Type B pancreatic cell (in vitro differentiated cells): ENCODE results near the gene FPR2. TPM values are rescaled to one million over a fixed set of nuclear protein-coding genes. Genes with fewer than 3 reads are reported as not detected.

Experiments
- DNase-seq: peaks from one replicate; pipeline ENCODE4 v3.0.0; 2021; ENCODE audit warnings: mixed read lengths; ENCODE audit not compliant: unreplicated experiment; ENCODE audit errors: extremely low spot score
- H3K27ac Mint-ChIP-seq: 2 replicates; pipeline ENCODE4 v1.8.0; 2021; ENCODE audit warnings: mild to moderate bottlenecking, mixed read lengths
- H3K27me3 Mint-ChIP-seq: 2 replicates; pipeline ENCODE4 v1.8.0; 2021; ENCODE audit warnings: mixed read lengths
- H3K36me3 Mint-ChIP-seq: 2 replicates; pipeline ENCODE4 v1.8.0; 2021; ENCODE audit warnings: mixed read lengths
- H3K4me1 Mint-ChIP-seq: one replicate; pipeline ENCODE4 v1.8.0; 2021; ENCODE audit warnings: mixed read lengths; ENCODE audit not compliant: unreplicated experiment
- H3K4me3 Mint-ChIP-seq: 2 replicates; pipeline ENCODE4 v1.8.0; 2021; ENCODE audit warnings: mild to moderate bottlenecking, mixed read lengths
- H3K9me3 Mint-ChIP-seq: 2 replicates; pipeline ENCODE4 v1.8.0; 2021; ENCODE audit warnings: mixed read lengths
- CTCF ChIP-seq: fragments of 200-600 bp; sonication (generic); conservative IDR thresholded peaks from 2 replicates; pipeline ENCODE4 v1.5.0; 2021; ENCODE audit warnings: antibody characterized with exemption, mild to moderate bottlenecking
- total RNA-seq: library from RNA; stranded (reverse); gene quantifications from 2 replicates; pipeline ENCODE4 v1.2.1, GENCODE V29; 2021; ENCODE audit warnings: low replicate concordance

The FPR2 gene
- total RNA-seq, 1 donor from 2014 or later: not detected

GRCh38 chr19:51754109-51754508 lies 6.9 kb upstream of the FPR2 start:
- H3K4me1 Mint-ChIP-seq: no peaks in the 10 kb centered on the region
- TF ChIP-seq CTCF: no peak
- H3K27me3 Mint-ChIP-seq: no peaks in the 10 kb centered on the region
- H3K27ac Mint-ChIP-seq: no peak overlapping the region
- no peak for DNase-seq
- no peaks in the 10 kb centered on the region for H3K9me3 Mint-ChIP-seq
- no peak overlapping the region for H3K4me3 Mint-ChIP-seq
- no peaks in the 10 kb centered on the region for H3K36me3 Mint-ChIP-seq

GRCh38 chr19:51754770-51755169 lies 6.2 kb upstream of the FPR2 start:
- H3K4me1 Mint-ChIP-seq: no peaks in the 10 kb centered on the region
- no peak for TF ChIP-seq CTCF
- no peak for DNase-seq
- H3K9me3 Mint-ChIP-seq: no peaks in the 10 kb centered on the region
- H3K36me3 Mint-ChIP-seq: no peaks in the 10 kb centered on the region
- H3K4me3 Mint-ChIP-seq: no peak overlapping the region
- no peak overlapping the region for H3K27ac Mint-ChIP-seq
- no peaks in the 10 kb centered on the region for H3K27me3 Mint-ChIP-seq

GRCh38 chr19:51755571-51755970 lies 5.4 kb upstream of the FPR2 start:
- Mint-ChIP-seq H3K4me3 (no peak overlapping the region), H3K27me3 (no peaks in the 10 kb centered on the region), H3K36me3 (no peaks in the 10 kb centered on the region), H3K4me1 (no peaks in the 10 kb centered on the region), H3K9me3 (no peaks in the 10 kb centered on the region), H3K27ac (no peak overlapping the region)
- DNase-seq: no peak
- TF ChIP-seq CTCF: no peak

- H3K4me1 Mint-ChIP-seq: no peaks in the 10 kb centered on the region
- no peak overlapping the region for H3K4me3 Mint-ChIP-seq
- TF ChIP-seq CTCF: no peak
- H3K27ac Mint-ChIP-seq: no peak overlapping the region
- no peaks in the 10 kb centered on the region for H3K36me3 Mint-ChIP-seq
- DNase-seq: no peak
- peaks cover 26% of the 10 kb centered on the region for H3K27me3 Mint-ChIP-seq
- H3K9me3 Mint-ChIP-seq: no peaks in the 10 kb centered on the region
These were observed 716 bp downstream of the FPR2 start for GRCh38 chr19:51761696-51762095.

GRCh38 chr19:51765086-51765485 lies 4.1 kb downstream of the FPR2 start:
- H3K4me3 Mint-ChIP-seq: no peak overlapping the region
- no peak overlapping the region for H3K27ac Mint-ChIP-seq
- peaks cover 33% of the 10 kb centered on the region for H3K27me3 Mint-ChIP-seq
- no peak for DNase-seq
- TF ChIP-seq CTCF: no peak
- H3K4me1 Mint-ChIP-seq: no peaks in the 10 kb centered on the region
- H3K36me3 Mint-ChIP-seq: no peaks in the 10 kb centered on the region
- H3K9me3 Mint-ChIP-seq: no peaks in the 10 kb centered on the region

GRCh38 chr19:51766461-51766860 lies 5.5 kb downstream of the FPR2 start:
- no peak overlapping the region for H3K4me3 Mint-ChIP-seq
- H3K27me3 Mint-ChIP-seq: peaks cover 37% of the 10 kb centered on the region
- no peaks in the 10 kb centered on the region for H3K36me3 Mint-ChIP-seq
- no peak for DNase-seq
- H3K4me1 Mint-ChIP-seq: no peaks in the 10 kb centered on the region
- no peak for TF ChIP-seq CTCF
- no peaks in the 10 kb centered on the region for H3K9me3 Mint-ChIP-seq
- H3K27ac Mint-ChIP-seq: no peak overlapping the region
